Endothelial cell of umbilical vein (primary cell): Measurements from ENCODE around the gene INTS1. TPM values are rescaled to one million over a fixed set of nuclear protein-coding genes. Genes with fewer than 3 reads are reported as not detected.

Experiments used
- BruUV-seq: library from RNA; stranded (reverse); fragments of 400-500 nt; replicated peaks from 2 replicates; lab custom pipeline; 2021; lab: Mats Ljungman, UMichigan
- CTCF ChIA-PET: fragments of 300-600, 350-600 bp; sonication (Branson Sonifier 250); formaldehyde crosslinking; loops from one replicate; lab custom pipeline; 2021; ENCODE audit warnings: antibody characterized with exemption, inconsistent platforms; lab: Charles Lee
- POLR2A ChIA-PET: fragments of 300-600, 350-600 bp; sonication (Branson Sonifier 250); formaldehyde crosslinking; loops from one replicate; lab custom pipeline; 2021; ENCODE audit warnings: antibody characterized with exemption, inconsistent platforms; lab: Charles Lee
- DNase-seq: peaks from one replicate; pipeline ENCODE4 v3.0.0-alpha.2; 2011; ENCODE audit warnings: low read depth, low spot score
- FAIRE-seq: peaks from 2 replicates; lab custom pipeline; 2011; peaks lifted over from hg19 to GRCh38; lab: Jason Lieb, UNC
- H2AFZ ChIP-seq: 2 replicates; pipeline ENCODE4 v1.6.0; 2012; ENCODE audit warnings: low read depth, low read length, control low read depth, inconsistent platforms
- H3K27ac ChIP-seq: 2 replicates; pipeline ENCODE4 v1.5.1; 2011; ENCODE audit warnings: low read depth, mild to moderate bottlenecking, control low read depth, low read length, moderate library complexity; ENCODE audit not compliant: insufficient read depth
- H3K27me3 ChIP-seq, 2 experiments: 2 replicates each; pipeline versions ENCODE4 v1.6.0 to v1.6.1; 2011; ENCODE audit warnings: low read length in 2 of 2, mixed read lengths in 1 of 2; ENCODE audit not compliant: control insufficient read depth in 2 of 2, insufficient read depth in 2 of 2
- H3K36me3 ChIP-seq, 2 experiments: 2 replicates in 1 of 2; 3 replicates in 1 of 2; pipeline ENCODE4 v1.5.1; 2011; ENCODE audit warnings: low read length in 2 of 2, mild to moderate bottlenecking in 1 of 2, moderate library complexity in 1 of 2; ENCODE audit not compliant: control insufficient read depth in 2 of 2, insufficient read depth in 2 of 2; ENCODE audit errors: extremely low read depth in 1 of 2
- H3K4me1 ChIP-seq: 3 replicates; pipeline ENCODE4 v1.5.1; 2011; ENCODE audit warnings: mild to moderate bottlenecking, low read length; ENCODE audit not compliant: control insufficient read depth, insufficient read depth; ENCODE audit errors: extremely low read depth
- H3K4me2 ChIP-seq: 2 replicates; pipeline ENCODE4 v1.6.1; 2011; ENCODE audit warnings: low read length, control low read depth, mixed read lengths; ENCODE audit not compliant: insufficient read depth
- H3K4me3 ChIP-seq, 3 experiments: fragments of 200-600 bp in 1 of 3; sonication (generic), shearing (Covaris generic) in 1 of 3; replicated peaks in 1 of 3; 2 replicates each; pipeline ENCODE4 v1.5.1; 2011 to 2016; ENCODE audit warnings: control low read depth in 3 of 3, low read length in 3 of 3, mild to moderate bottlenecking in 2 of 3, inconsistent platforms in 1 of 3, low read depth in 1 of 3, moderate library complexity in 1 of 3; ENCODE audit not compliant: insufficient read depth in 1 of 3
- H3K79me2 ChIP-seq: 2 replicates; pipeline ENCODE4 v1.6.0; 2012; ENCODE audit warnings: low read length, inconsistent platforms; ENCODE audit not compliant: control insufficient read depth, insufficient read depth
- H3K9ac ChIP-seq: replicated peaks from 2 replicates; pipeline ENCODE3; 2011; ENCODE audit warnings: low read length, control low read depth; ENCODE audit not compliant: insufficient read depth; ENCODE audit errors: extremely low read depth
- H3K9me1 ChIP-seq: replicated peaks from 3 replicates; pipeline ENCODE4 v1.6.0; 2011; ENCODE audit warnings: mild to moderate bottlenecking, low read length; ENCODE audit not compliant: control insufficient read depth, insufficient read depth; ENCODE audit errors: extremely low read depth
- H3K9me3 ChIP-seq: replicated peaks from 2 replicates; pipeline ENCODE4 v1.5.1; 2012; ENCODE audit warnings: low read length, inconsistent platforms; ENCODE audit not compliant: control insufficient read depth, insufficient read depth
- H4K20me1 ChIP-seq: replicated peaks from 2 replicates; pipeline ENCODE3; 2011; ENCODE audit warnings: mild to moderate bottlenecking, low read length; ENCODE audit not compliant: control insufficient read depth, insufficient read depth; ENCODE audit errors: extremely low read depth
- EZH2 ChIP-seq: IDR thresholded peaks from 2 replicates; pipeline ENCODE4 v1.6.1; 2012; ENCODE audit warnings: borderline replicate concordance, low read depth, mild to moderate bottlenecking, moderate library complexity, low read length, inconsistent platforms; ENCODE audit not compliant: severe bottlenecking
- FOS ChIP-seq: IDR thresholded peaks from 2 replicates; pipeline ENCODE4 v1.6.1; 2011; ENCODE audit warnings: mild to moderate bottlenecking, low read length, moderate library complexity, borderline replicate concordance; ENCODE audit not compliant: insufficient read depth
- GATA2 ChIP-seq: IDR thresholded peaks from 2 replicates; pipeline ENCODE4 v1.7.0; 2011; ENCODE audit warnings: low read depth, mild to moderate bottlenecking, moderate library complexity, mixed read lengths, low read length; ENCODE audit not compliant: insufficient read length, insufficient read depth
- JUN ChIP-seq: IDR thresholded peaks from 2 replicates; pipeline ENCODE4 v1.6.1; 2011; ENCODE audit warnings: borderline replicate concordance, low read depth; ENCODE audit not compliant: insufficient read length, insufficient read depth
- MYC ChIP-seq: IDR thresholded peaks from one replicate; pipeline ENCODE4 v1.6.1; 2011; ENCODE audit warnings: mild to moderate bottlenecking, low read depth, low read length
- POLR2A ChIP-seq: IDR thresholded peaks from 2 replicates; pipeline ENCODE4 v1.6.1; 2012; ENCODE audit warnings: low read depth, mild to moderate bottlenecking, control low read depth, low read length
- POLR2AphosphoS5 ChIP-seq: IDR thresholded peaks from 2 replicates; pipeline ENCODE4 v1.6.1; 2012; ENCODE audit warnings: low read depth, mild to moderate bottlenecking, control low read depth, low read length, moderate library complexity; ENCODE audit not compliant: insufficient read depth
- dilution Hi-C: fragments of 300-500 bp; cut with MboI; formaldehyde crosslinking; loops from one replicate; pipeline ENCODE4 v1.15.0; 2019; ENCODE audit warnings: low sequenced_read_pairs; ENCODE audit not compliant: extremely low pct_ligation_motif_present
- intact Hi-C: fragments of 100-400 bp; cut with micrococcal nuclease; formaldehyde crosslinking; loops from one replicate; pipeline ENCODE4 v1.10.0; 2022
- polyA plus RNA-seq, 4 experiments: library from polyadenylated mRNA; depleted of rRNA in 3 of 4; stranded (reverse) in 3 of 4; unstranded in 1 of 4; fragments of >200 nt; gene quantifications; 2 replicates each; pipeline versions ENCODE4 v1.2.1 to v1.2.3, GENCODE V29; 2011 to 2012; ENCODE audit warnings: missing spikeins in 1 of 4
- total RNA-seq: library from RNA; stranded (reverse); gene quantifications from 2 replicates; pipeline ENCODE4 v1.2.3, GENCODE V29; 2021
- TF ChIP-seq, protein P1 (sequence below): IDR thresholded peaks from 2 replicates; pipeline ENCODE4 v1.6.1; 2011; ENCODE audit not compliant: insufficient read depth, insufficient read length
- TF ChIP-seq, protein P2 (sequence below), 2 donors: IDR thresholded peaks; 1 replicate in 1 of 2; 2 replicates in 1 of 2; pipeline ENCODE4 v1.5.1; 2011; ENCODE audit warnings: low read length in 2 of 2, mild to moderate bottlenecking in 2 of 2, moderate library complexity in 2 of 2, control low read depth in 1 of 2, inconsistent platforms in 1 of 2, low read depth in 1 of 2; ENCODE audit not compliant: insufficient read depth in 1 of 2; ENCODE audit errors: extremely low read depth in 1 of 2

INTS1 gene
- total and polyA plus RNA-seq, 2 donors (not counting 3 experiments of a cell fraction or from before 2014, with no cell fraction given) = 57.8 to 116 TPM

DNA sequence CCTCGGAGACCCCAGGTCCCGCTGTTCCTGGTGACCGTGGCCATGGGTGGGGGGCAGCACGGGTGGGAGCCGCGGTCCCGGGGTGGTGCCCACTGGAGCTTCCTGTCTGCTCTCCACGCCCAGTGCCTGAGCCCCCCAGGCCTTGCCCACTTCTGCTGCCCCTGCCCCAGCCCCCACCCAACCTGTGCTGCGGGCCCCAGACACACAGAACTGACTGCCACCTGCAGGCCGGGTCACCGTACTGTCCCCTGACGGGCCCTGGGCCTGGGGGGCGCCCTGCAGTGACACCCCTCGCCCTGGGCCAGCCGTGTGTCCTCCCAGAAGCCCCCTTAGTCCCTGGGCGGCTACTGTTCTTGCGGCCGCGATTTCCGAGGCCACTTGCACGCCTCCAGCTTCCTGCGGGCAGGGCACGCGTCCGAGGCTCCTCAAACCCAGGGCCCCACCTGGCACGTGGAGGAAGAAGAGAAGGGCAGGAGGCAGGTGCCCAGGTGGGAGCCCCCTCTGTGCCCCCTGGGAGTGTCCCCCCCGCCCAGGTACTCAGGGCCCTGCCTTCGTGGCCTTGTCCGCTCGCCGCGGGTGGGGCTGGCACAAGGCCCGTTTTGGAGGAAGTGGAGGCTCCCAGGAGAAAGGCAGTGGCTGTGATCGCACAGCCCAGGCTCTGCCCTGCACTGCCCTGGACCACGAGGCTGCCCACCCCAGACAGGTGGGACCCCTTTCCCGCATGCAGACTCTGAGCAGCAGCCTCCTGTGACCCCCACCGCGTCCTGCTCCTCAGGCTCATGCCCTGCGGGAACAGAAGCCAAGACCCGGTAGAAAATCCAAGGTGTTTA lies 41.4 kb upstream of the INTS1 start:
- CTCF ChIA-PET = no interaction called here
- BruUV-seq = no TSS peak
- Histone ChIP-seq H3K79me2 (no peaks in the 10 kb centered on the region), H3K27me3 (no peaks in the 10 kb centered on the region), H3K9ac (no peak overlapping the region), H4K20me1 (no peaks in the 10 kb centered on the region), H3K36me3 (peaks cover 2 to 18% of the 10 kb centered on the region in 2 experiments), H3K4me2 (no peak overlapping the region), H3K4me1 (no peaks in the 10 kb centered on the region), H3K27ac (no peak overlapping the region), H3K4me3 (no peak overlapping the region), H3K9me1 (no peaks in the 10 kb centered on the region), H2AFZ (no peak overlapping the region), H3K9me3 (no peaks in the 10 kb centered on the region)
- FAIRE-seq (no peak), DNase-seq (no peak)
- dilution Hi-C loops (no loop called here), intact Hi-C loops (no loop called here)
- POLR2A ChIA-PET = no interaction called here
- no peak for TF ChIP-seq POLR2AphosphoS5
- no peak for TF ChIP-seq POLR2A
- no peak for TF ChIP-seq EZH2
- no peak for TF ChIP-seq FOS
- TF ChIP-seq JUN = no peak
- no peak for TF ChIP-seq MYC
- no peak for TF ChIP-seq GATA2
- TF ChIP-seq, protein P1, sequence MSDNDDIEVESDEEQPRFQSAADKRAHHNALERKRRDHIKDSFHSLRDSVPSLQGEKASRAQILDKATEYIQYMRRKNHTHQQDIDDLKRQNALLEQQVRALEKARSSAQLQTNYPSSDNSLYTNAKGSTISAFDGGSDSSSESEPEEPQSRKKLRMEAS = no peak
- TF ChIP-seq, protein P2, sequence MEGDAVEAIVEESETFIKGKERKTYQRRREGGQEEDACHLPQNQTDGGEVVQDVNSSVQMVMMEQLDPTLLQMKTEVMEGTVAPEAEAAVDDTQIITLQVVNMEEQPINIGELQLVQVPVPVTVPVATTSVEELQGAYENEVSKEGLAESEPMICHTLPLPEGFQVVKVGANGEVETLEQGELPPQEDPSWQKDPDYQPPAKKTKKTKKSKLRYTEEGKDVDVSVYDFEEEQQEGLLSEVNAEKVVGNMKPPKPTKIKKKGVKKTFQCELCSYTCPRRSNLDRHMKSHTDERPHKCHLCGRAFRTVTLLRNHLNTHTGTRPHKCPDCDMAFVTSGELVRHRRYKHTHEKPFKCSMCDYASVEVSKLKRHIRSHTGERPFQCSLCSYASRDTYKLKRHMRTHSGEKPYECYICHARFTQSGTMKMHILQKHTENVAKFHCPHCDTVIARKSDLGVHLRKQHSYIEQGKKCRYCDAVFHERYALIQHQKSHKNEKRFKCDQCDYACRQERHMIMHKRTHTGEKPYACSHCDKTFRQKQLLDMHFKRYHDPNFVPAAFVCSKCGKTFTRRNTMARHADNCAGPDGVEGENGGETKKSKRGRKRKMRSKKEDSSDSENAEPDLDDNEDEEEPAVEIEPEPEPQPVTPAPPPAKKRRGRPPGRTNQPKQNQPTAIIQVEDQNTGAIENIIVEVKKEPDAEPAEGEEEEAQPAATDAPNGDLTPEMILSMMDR (IDR thresholded peaks at IDR 0.05; ENCODE audit: extremely low read depth in 1 of 2, insufficient read depth in 1 of 2, low read depth in 1 of 2, low read length in 2 of 2) = no peak
